NCI-H2171 (cell line): ENCODE measurements around the gene DLG1.
"Not testable (repeated sequence)": the region's sequence is repeated elsewhere in the genome, so short reads cannot be mapped to it uniquely, and the experiment has no call there.

Source experiments
- DNase-seq: peaks from one replicate; lab custom pipeline; 2025; lab: John Stamatoyannopoulos, UW

Gene DLG1

GRCh38 chr3:197211698-197212097 lies 86.7 kb downstream of the DLG1 start:
- not testable (repeated sequence) for DNase-seq

GRCh38 chr3:197209366-197210260 lies 88.8 kb downstream of the DLG1 start:
- no peak for DNase-seq

GRCh38 chr3:197206913-197207312 lies 91.5 kb downstream of the DLG1 start:
- DNase-seq: no peak

GRCh38 chr3:197205675-197206074 lies 92.7 kb downstream of the DLG1 start:
- no peak for DNase-seq

GRCh38 chr3:197205265-197205664 lies 93.1 kb downstream of the DLG1 start:
- no peak for DNase-seq

- no peak for DNase-seq
These were observed 93.7 kb downstream of the DLG1 start for GRCh38 chr3:197204736-197205135.

- no peak for DNase-seq
These were observed 94.7 kb downstream of the DLG1 start for GRCh38 chr3:197203714-197204146.

- no peak for DNase-seq
These were observed 95.7 kb downstream of the DLG1 start for GRCh38 chr3:197202694-197203093.

GRCh38 chr3:197201791-197202452 lies 96.5 kb downstream of the DLG1 start:
- DNase-seq: no peak

- not testable (repeated sequence) for DNase-seq
These were observed 97.6 kb downstream of the DLG1 start for GRCh38 chr3:197200856-197201255.

- DNase-seq: no peak
These were observed 101.1 kb downstream of the DLG1 start for GRCh38 chr3:197197334-197197733.

- no peak for DNase-seq
These were observed 102.2 kb downstream of the DLG1 start for GRCh38 chr3:197196192-197196591.

GRCh38 chr3:197195326-197195725 lies 103.1 kb downstream of the DLG1 start:
- DNase-seq: no peak

- not testable (repeated sequence) for DNase-seq
These were observed 104.7 kb downstream of the DLG1 start for GRCh38 chr3:197193759-197194158.

- no peak for DNase-seq
These were observed 106.5 kb downstream of the DLG1 start for GRCh38 chr3:197191897-197192296.

GRCh38 chr3:197189623-197190022 lies 108.8 kb downstream of the DLG1 start:
- DNase-seq: no peak

GRCh38 chr3:197188963-197189362 lies 109.4 kb downstream of the DLG1 start:
- DNase-seq: no peak

GRCh38 chr3:197186887-197187588 lies 111.4 kb downstream of the DLG1 start:
- peak; percentile 67 for DNase-seq

- peak; percentile 61 for DNase-seq
These were observed 114.8 kb downstream of the DLG1 start for GRCh38 chr3:197183582-197183981.

- no peak for DNase-seq
These were observed 116.7 kb downstream of the DLG1 start for GRCh38 chr3:197181741-197182140.

GRCh38 chr3:197178998-197179397 lies 119.4 kb downstream of the DLG1 start:
- no peak for DNase-seq

GRCh38 chr3:197175503-197175902 lies 122.9 kb downstream of the DLG1 start:
- no peak for DNase-seq

GRCh38 chr3:197174927-197175326 lies 123.5 kb downstream of the DLG1 start:
- DNase-seq: no peak
